ENCODE measurements around the gene CSTF2T.
"Not testable (repeated sequence)": the region's sequence is repeated elsewhere in the genome, so short reads cannot be mapped to it uniquely, and the experiment has no call there.

CSTF2T gene

DNA sequence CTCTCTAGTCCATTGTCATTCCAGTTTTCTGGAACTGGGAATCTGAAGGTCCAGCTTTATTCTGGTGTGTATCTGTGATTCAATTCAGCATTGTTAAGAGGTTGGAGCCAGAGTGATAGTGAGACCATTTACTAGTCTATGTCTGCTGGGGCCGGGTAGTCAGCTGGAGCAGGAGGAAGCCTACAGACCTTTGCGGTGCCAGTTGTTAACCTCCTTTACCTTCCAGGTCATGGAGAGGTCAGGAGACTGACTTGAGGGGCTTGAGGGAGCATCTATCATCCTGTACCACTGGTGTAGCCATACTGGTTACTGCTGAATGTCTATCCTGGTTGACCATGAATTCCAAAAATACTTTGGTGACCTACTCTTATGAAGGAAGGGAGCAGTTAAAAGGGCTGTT lies 9.2 kb upstream of the CSTF2T start:
- H3K27me3 Mint-ChIP-seq (ENCODE audit: low read depth) = no peaks in the 10 kb centered on the region
- peaks cover 9% of the 10 kb centered on the region for H3K36me3 Mint-ChIP-seq (ENCODE audit: low read depth)
- peaks cover 49% of the 10 kb centered on the region for H3K4me1 Mint-ChIP-seq (ENCODE audit: low read depth)
- peaks cover 8% of the 10 kb centered on the region for H3K9me3 Mint-ChIP-seq
- H3K4me3 Mint-ChIP-seq = peak overlapping the region; percentile 67
- peak overlapping the region; percentile 87 for H3K27ac Mint-ChIP-seq

DNA sequence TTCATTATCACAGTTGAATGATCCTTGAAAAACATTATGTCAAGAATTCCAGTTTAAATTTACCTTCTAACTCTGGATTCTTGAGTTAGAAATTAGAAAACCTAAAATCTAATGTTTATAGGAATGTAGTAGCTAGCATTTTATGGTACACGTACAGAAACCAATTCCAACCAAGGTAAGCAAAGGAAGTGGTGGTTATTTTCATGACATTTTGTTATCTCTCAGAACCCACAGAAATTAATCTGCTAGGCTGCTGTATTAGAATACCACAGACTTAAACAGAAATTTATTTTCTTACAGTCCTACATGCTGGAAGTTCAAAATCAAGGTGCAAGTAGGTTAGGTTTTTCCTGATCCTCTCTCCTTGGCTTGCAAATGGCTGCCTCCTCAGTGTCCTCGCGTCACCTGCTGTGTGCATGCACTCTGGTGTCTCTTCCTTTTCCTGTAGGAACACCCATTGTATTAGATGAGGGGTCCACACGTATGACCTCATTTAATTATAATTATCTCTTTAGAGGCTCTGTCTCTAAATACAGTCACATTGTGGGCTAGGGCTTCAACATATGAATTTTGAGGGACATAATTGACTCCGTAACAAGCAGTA lies 8.5 kb upstream of the CSTF2T start:
- Mint-ChIP-seq H3K4me3 (peak overlapping the region; percentile 26), H3K9me3 (peaks cover 8% of the 10 kb centered on the region), H3K36me3 (ENCODE audit: low read depth) (peaks cover 11% of the 10 kb centered on the region), H3K4me1 (ENCODE audit: low read depth) (peaks cover 53% of the 10 kb centered on the region), H3K27me3 (ENCODE audit: low read depth) (no peaks in the 10 kb centered on the region), H3K27ac (peak overlapping the region; percentile 87)

DNA sequence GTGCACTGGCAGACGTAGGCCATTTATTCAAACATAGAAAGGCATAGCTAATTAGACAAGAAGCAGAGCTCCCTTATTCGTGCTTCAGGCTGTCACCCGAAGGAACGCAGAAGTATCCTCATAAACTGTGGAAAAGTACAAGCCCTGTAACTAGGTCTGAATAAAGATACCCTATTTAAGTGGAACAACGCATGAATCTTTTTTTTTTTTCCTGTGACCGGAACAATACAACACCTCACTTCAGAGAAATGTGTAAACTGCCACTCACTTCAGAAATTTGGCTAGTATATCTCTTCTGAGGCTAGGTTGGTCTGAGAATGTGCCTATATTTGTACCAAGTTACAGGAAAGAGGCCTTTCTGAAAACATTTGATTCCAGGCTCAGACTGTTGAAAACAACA lies 8.0 kb upstream of the CSTF2T start:
- Mint-ChIP-seq H3K27me3 (ENCODE audit: low read depth) (no peaks in the 10 kb centered on the region), H3K4me1 (ENCODE audit: low read depth) (peaks cover 53% of the 10 kb centered on the region), H3K9me3 (peaks cover 8% of the 10 kb centered on the region), H3K27ac (peak overlapping the region; percentile 87), H3K36me3 (ENCODE audit: low read depth) (peaks cover 12% of the 10 kb centered on the region), H3K4me3 (no peak overlapping the region)

DNA sequence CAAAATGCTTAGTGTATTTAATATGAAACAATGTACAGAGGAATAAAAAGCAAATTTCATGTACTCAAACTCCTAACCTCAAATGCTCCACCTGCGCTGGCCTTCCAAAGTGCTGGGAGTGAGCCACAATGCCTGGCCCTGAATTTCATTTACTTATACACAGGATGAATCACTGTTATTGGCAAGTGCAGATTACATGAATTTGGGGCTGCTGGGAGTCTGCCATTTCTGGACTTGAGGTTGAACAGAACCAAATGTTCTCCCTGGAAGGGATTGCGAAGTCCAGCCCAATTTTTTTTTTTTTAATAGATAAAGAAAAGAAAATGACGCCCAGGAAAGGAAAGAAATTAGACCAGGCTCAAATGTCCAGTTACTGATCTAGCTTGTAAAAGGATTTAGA lies 6.8 kb upstream of the CSTF2T start:
- H3K27me3 Mint-ChIP-seq (ENCODE audit: low read depth) = no peaks in the 10 kb centered on the region
- peaks cover 51% of the 10 kb centered on the region for H3K4me1 Mint-ChIP-seq (ENCODE audit: low read depth)

DNA sequence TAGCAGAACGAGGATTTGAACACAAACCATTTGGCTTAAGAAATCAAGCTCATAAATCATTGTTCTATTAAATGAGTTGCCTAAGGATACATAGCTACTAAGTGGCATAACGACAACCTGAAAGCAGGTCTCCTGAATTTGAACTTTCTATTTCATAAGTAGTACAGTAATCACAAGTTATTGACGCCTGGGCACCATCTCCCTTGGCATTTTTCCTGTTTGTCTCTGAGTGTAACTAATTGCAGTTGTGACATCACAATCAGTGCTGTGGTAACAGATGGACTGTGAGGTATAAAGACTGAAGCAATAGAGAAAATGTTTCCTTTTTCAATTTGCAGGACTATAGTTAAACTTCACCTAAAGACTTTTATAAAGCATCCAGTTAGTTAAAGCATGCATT lies 6.4 kb upstream of the CSTF2T start:
- H3K9me3 Mint-ChIP-seq = peaks cover 17% of the 10 kb centered on the region
- peaks cover 18% of the 10 kb centered on the region for H3K36me3 Mint-ChIP-seq (ENCODE audit: low read depth)
- no peaks in the 10 kb centered on the region for H3K27me3 Mint-ChIP-seq (ENCODE audit: low read depth)
- peaks cover 51% of the 10 kb centered on the region for H3K4me1 Mint-ChIP-seq (ENCODE audit: low read depth)
- no peak overlapping the region for H3K4me3 Mint-ChIP-seq
- H3K27ac Mint-ChIP-seq = no peak overlapping the region

More for the DNA sequence above, 6.8 kb upstream of the CSTF2T start:
- H3K27ac Mint-ChIP-seq = no peak overlapping the region
- no peak overlapping the region for H3K4me3 Mint-ChIP-seq
- peaks cover 17% of the 10 kb centered on the region for H3K36me3 Mint-ChIP-seq (ENCODE audit: low read depth)
- H3K9me3 Mint-ChIP-seq = peaks cover 16% of the 10 kb centered on the region

DNA sequence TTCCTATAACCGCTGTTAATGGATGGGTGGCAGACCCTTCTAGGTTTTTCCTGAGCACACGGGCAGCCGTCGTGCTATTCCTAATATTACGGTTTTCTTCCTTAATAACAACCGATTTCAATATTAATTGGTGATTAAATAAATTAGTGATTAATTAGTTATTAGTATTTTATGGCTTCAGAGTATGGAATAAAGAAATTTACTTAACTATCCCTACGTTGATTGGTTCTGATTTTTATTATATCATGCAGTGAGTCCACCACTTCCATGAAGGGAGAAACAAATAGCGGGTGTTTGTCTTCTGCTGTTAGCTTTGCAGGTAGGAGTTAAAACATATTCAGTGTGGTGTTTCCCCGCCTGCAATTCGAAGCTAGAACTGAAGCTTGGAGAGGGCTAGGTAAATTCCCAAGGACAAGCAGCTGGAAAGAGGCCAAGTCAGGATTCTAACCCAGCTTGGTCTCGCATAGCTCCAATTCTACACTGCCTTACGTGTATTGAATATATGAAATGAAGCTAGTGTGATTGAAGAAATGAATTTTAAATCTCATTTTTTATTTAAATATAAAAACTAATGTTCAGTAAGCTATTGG lies 928 bp upstream of the CSTF2T start:
- peaks cover 44% of the 10 kb centered on the region for H3K36me3 Mint-ChIP-seq (ENCODE audit: low read depth)
- peak overlapping the region; percentile 100 for H3K4me3 Mint-ChIP-seq
- no peaks in the 10 kb centered on the region for H3K27me3 Mint-ChIP-seq (ENCODE audit: low read depth)
- H3K4me1 Mint-ChIP-seq (ENCODE audit: low read depth) = peaks cover 50% of the 10 kb centered on the region
- peak overlapping the region; percentile 100 for H3K27ac Mint-ChIP-seq
- H3K9me3 Mint-ChIP-seq = peaks cover 13% of the 10 kb centered on the region

DNA sequence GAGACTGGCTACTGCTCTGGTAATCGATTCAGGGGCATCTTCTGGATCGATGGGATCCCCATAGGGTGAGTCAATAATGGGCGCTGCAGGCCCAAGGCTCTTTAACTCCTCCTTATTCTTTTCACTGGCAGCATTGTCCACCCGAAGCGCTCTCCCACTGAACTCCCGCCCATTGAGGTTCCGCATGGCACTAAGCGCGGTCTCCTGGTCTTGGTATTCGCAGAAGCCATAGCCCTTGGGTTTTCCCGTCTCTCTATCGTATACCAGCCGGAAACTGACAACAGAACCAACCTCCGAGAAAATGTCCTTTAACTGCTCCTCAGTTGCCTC lies 285 bp downstream of the CSTF2T start:
- H3K27ac Mint-ChIP-seq = peak overlapping the region; percentile 100
- H3K27me3 Mint-ChIP-seq (ENCODE audit: low read depth) = no peaks in the 10 kb centered on the region
- peaks cover 50% of the 10 kb centered on the region for H3K36me3 Mint-ChIP-seq (ENCODE audit: low read depth)
- H3K4me3 Mint-ChIP-seq = peak overlapping the region; percentile 100
- H3K9me3 Mint-ChIP-seq = peaks cover 9% of the 10 kb centered on the region
- H3K4me1 Mint-ChIP-seq (ENCODE audit: low read depth) = peaks cover 49% of the 10 kb centered on the region

DNA sequence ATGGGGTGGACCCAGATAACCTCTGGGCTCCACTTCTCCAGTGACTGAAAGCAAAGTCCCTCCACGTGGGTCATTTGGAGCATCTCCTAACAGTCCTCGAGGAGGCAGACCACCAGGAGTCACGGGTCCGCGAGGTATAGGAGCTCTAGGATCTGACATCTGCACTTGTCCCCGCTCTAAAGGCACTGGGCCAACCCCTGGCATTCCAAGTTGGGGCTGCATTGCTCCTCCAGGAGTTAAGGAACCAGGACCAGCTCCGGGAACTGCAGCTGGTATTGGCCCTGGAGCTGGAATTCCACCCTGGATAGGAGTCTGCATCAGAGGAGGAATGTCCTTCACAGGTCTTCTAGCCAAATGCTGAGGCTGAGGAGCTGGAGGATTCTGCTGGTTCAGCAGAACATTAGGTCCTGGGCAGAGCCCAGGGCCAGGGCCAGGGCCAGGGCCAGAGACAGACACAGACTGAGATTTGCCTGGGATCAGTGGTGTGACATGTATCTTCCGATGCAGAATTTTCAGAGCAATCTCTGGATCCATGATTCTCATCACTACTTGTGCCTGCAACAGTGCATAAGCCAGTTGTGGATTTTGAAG lies 827 bp downstream of the CSTF2T start:
- Mint-ChIP-seq H3K27me3 (ENCODE audit: low read depth) (no peaks in the 10 kb centered on the region), H3K4me3 (peak overlapping the region; percentile 100), H3K36me3 (ENCODE audit: low read depth) (peaks cover 50% of the 10 kb centered on the region), H3K9me3 (peaks cover 9% of the 10 kb centered on the region), H3K27ac (peak overlapping the region; percentile 100), H3K4me1 (ENCODE audit: low read depth) (peaks cover 48% of the 10 kb centered on the region)

DNA sequence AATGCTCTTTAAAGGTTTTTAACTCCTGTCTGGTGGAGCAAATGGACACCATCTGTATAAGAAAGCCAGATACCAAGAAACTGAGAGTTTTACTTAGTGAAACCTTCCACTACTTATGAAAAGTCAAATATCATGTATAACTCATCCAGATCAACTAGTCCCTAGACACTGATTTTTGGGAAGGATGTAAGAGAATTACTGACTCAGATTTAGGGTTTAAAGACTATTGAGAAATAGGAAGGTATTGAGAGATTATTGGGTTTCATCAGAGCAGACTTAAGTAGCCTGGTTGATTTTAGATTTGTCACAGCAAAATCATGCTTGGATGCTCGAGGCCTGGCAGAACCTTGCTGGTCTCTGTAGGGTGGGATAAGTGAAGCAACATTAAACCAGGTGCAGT lies 3.1 kb downstream of the CSTF2T start:
- Mint-ChIP-seq H3K9me3 (peaks cover 1% of the 10 kb centered on the region), H3K4me1 (ENCODE audit: low read depth) (peaks cover 41% of the 10 kb centered on the region), H3K27me3 (ENCODE audit: low read depth) (no peaks in the 10 kb centered on the region), H3K36me3 (ENCODE audit: low read depth) (peaks cover 42% of the 10 kb centered on the region), H3K4me3 (peak overlapping the region; percentile 56), H3K27ac (no peak overlapping the region)

DNA sequence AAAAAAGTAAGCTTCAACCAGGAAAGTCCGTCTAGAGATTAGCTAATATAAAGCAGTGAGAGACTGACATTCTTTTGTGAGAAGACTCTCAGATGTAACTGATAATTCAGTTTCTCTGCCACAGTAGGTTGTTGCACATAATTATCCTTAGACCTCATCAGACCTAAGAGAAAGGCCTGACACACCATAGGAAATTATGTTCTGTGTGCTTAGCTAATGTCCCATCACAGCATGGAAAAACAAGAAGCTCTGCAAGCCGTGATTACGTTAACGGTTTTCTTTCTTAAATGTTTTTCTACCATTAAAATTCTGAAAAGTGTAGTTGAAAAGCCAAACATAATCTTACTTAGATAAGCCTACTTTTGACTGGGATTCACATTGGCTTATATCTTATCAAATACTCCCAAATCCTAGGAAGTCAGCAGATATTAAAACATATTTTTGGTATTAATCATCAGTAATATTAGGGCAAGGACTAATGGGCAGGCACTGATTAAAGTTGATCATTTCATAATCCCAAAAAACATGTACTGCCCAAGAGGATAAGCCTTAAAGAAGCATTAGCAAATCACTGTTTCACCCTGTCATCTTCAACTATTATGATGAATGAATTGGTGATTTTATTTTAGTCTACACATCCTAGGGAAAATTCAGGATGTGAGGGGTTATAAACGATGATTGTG lies 5.2 kb downstream of the CSTF2T start:
- H3K27me3 Mint-ChIP-seq (ENCODE audit: low read depth) = no peaks in the 10 kb centered on the region
- peaks cover 41% of the 10 kb centered on the region for H3K36me3 Mint-ChIP-seq (ENCODE audit: low read depth)
- no peaks in the 10 kb centered on the region for H3K9me3 Mint-ChIP-seq
- H3K27ac Mint-ChIP-seq = no peak overlapping the region
- H3K4me1 Mint-ChIP-seq (ENCODE audit: low read depth) = peaks cover 31% of the 10 kb centered on the region
- H3K4me3 Mint-ChIP-seq = no peak overlapping the region

DNA sequence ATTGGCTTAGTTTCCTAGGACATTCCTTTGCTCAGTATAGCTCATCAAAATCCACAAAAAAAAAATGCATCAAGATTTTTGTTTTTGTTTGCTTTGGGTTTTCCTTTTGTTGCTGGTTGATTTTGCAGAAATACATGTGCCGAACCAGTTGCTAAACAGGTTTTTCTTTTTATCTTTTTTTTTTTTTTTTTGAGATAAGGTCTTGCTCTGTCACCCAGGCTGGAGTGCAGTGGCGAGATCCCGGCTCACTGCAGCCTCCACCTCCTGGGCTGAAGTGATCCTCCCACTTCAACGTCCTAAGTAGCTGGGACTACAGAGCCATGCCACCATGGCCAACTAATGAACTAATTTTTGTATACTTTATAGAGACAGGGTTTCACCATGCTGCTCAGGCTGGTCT lies 8.3 kb downstream of the CSTF2T start:
- Mint-ChIP-seq H3K36me3 (ENCODE audit: low read depth) (peaks cover 17% of the 10 kb centered on the region), H3K9me3 (peaks cover 3% of the 10 kb centered on the region), H3K27ac (no peak overlapping the region), H3K27me3 (ENCODE audit: low read depth) (peaks cover 3% of the 10 kb centered on the region), H3K4me1 (ENCODE audit: low read depth) (peaks cover 12% of the 10 kb centered on the region), H3K4me3 (no peak overlapping the region)

DNA sequence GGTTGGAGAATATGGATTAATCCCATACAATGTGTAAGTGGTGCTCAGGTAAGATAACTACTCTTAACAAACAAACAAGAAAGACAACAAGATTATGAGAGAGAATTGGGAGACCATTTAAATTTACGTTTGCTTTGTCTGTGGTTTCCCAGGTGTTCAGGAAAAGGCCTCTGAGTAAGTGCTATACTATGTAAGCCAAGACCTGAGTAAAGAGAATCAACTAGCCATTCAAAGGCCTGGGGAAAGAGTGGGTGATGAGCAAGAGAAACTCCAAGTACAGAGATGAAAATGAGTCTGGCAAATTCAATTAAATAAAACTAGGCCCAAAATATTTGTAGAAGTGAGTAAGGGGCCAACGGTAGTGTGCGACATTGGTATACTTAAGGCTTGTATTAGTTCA lies 9.9 kb downstream of the CSTF2T start:
- peaks cover 3% of the 10 kb centered on the region for H3K9me3 Mint-ChIP-seq
- H3K27ac Mint-ChIP-seq = no peak overlapping the region
- peaks cover 4% of the 10 kb centered on the region for H3K27me3 Mint-ChIP-seq (ENCODE audit: low read depth)
- H3K4me3 Mint-ChIP-seq = no peak overlapping the region
- peaks cover 3% of the 10 kb centered on the region for H3K36me3 Mint-ChIP-seq (ENCODE audit: low read depth)
- H3K4me1 Mint-ChIP-seq (ENCODE audit: low read depth) = no peaks in the 10 kb centered on the region

DNA sequence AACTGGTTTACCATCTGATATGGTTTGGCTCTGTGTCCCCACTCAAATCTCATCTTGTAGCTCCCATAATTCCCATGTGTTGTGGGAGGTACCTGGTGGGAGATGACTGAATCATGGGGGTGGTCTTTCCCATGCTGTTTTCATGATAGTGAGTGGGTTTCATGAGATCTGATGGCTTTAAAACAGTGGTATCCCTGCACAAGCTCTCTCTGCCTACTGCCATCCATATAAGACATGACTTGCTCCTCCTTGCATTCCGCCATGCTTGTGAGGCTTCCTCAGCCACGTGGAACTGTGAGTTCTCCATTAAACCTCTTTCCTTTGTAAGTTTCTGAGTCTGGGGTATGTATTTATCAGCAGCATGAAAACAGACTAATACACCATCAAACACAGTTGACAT lies 10.6 kb downstream of the CSTF2T start:
- H3K9me3 Mint-ChIP-seq; H3K27me3 Mint-ChIP-seq (ENCODE audit: low read depth); H3K27ac Mint-ChIP-seq; H3K36me3 Mint-ChIP-seq (ENCODE audit: low read depth); H3K4me3 Mint-ChIP-seq; H3K4me1 Mint-ChIP-seq (ENCODE audit: low read depth): not testable (repeated sequence)

DNA sequence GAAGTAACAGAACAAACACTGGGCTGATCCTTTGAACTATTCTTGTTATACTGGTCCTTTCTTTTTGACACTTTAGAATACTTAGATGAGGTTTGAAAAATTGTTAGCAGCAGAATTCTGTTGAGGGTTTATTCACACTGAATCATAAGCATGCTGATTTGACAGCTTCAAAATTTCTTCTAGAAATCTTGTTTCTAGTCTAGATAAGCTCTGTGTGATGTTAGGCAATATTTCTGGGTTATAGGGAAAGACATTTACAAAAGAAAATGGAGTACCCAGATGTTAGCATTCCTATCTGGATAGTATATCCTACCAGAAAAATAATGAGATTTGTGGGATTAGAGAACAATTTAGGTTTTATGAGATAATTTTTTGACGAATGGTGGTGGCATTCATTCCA lies 12.1 kb downstream of the CSTF2T start:
- Mint-ChIP-seq H3K27ac (no peak overlapping the region), H3K9me3 (peaks cover 3% of the 10 kb centered on the region), H3K4me1 (ENCODE audit: low read depth) (no peaks in the 10 kb centered on the region), H3K36me3 (ENCODE audit: low read depth) (peaks cover 3% of the 10 kb centered on the region), H3K4me3 (no peak overlapping the region), H3K27me3 (ENCODE audit: low read depth) (peaks cover 11% of the 10 kb centered on the region)

DNA sequence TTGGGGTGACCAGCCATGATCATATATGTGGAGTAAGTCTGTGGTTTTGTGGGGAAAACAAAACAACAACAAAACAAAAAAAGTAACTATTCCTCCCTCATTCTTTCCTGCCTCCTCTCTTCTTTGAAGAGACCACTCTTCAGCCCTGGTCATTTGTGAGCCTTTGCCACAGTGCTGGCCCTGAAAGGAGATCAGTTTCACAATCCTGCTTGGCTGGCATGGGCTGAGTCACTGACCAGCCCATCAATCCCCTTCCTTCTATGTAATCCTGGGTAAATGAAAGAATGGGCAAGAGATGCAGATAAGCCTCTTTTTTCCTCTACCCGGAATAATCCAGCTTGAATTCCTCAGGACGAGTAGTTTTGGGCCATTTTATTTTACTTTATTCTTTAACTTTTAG lies 13.6 kb downstream of the CSTF2T start:
- no peaks in the 10 kb centered on the region for H3K4me1 Mint-ChIP-seq (ENCODE audit: low read depth)
- no peak overlapping the region for H3K4me3 Mint-ChIP-seq
- H3K9me3 Mint-ChIP-seq = peaks cover 3% of the 10 kb centered on the region
- H3K27ac Mint-ChIP-seq = no peak overlapping the region
- H3K36me3 Mint-ChIP-seq (ENCODE audit: low read depth) = peaks cover 3% of the 10 kb centered on the region
- H3K27me3 Mint-ChIP-seq (ENCODE audit: low read depth) = peaks cover 15% of the 10 kb centered on the region
